H9 (cell line): Measurements from ENCODE around the gene BAIAP2. TPM values are rescaled to one million over a fixed set of nuclear protein-coding genes. Genes with fewer than 3 reads are reported as not detected.

ENCODE experiments used
- DNase-seq: peaks from one replicate; pipeline ENCODE4 v3.0.0-alpha.2; 2017
- H2AFZ ChIP-seq: one replicate; pipeline ENCODE4 v1.6.1; 2013; ENCODE audit warnings: mild to moderate bottlenecking, low read length, control low read depth, moderate library complexity
- H2AK5ac ChIP-seq: 2 replicates; pipeline ENCODE4 v1.6.1; 2013; ENCODE audit warnings: low read length, control low read depth, mixed read lengths; ENCODE audit not compliant: insufficient read length
- H2BK120ac ChIP-seq: one replicate; pipeline ENCODE4 v1.6.1; 2013; ENCODE audit warnings: low read depth, mild to moderate bottlenecking, low read length, control low read depth, inconsistent platforms; ENCODE audit not compliant: poor library complexity, severe bottlenecking
- H2BK12ac ChIP-seq: 2 replicates; pipeline ENCODE4 v1.6.1; 2013; ENCODE audit warnings: low read length, control low read depth, mixed read lengths, low read depth; ENCODE audit not compliant: insufficient read length
- H2BK15ac ChIP-seq: 2 replicates; pipeline ENCODE4 v1.6.1; 2013; ENCODE audit warnings: low read depth, low read length, control low read depth
- H2BK20ac ChIP-seq: one replicate; pipeline ENCODE4 v1.6.1; 2013; ENCODE audit warnings: low read depth, mild to moderate bottlenecking, low read length, control low read depth, inconsistent platforms; ENCODE audit not compliant: poor library complexity, severe bottlenecking
- H2BK5ac ChIP-seq: 2 replicates; pipeline ENCODE4 v1.6.1; 2013; ENCODE audit warnings: low read length, control low read depth, mixed read lengths; ENCODE audit not compliant: insufficient read length
- H3K14ac ChIP-seq: 2 replicates; pipeline ENCODE4 v1.6.1; 2013; ENCODE audit warnings: low read length, control low read depth; ENCODE audit not compliant: insufficient read depth
- H3K18ac ChIP-seq: 2 replicates; pipeline ENCODE4 v1.6.1; 2013; ENCODE audit warnings: low read depth, mild to moderate bottlenecking, mixed read lengths, low read length, control low read depth; ENCODE audit not compliant: insufficient read length
- H3K23ac ChIP-seq: 2 replicates; pipeline ENCODE4 v1.6.1; 2013; ENCODE audit warnings: low read length, control low read depth, mixed read lengths, low read depth; ENCODE audit not compliant: insufficient read length
- H3K23me2 ChIP-seq: 2 replicates; pipeline ENCODE4 v1.6.1; 2013; ENCODE audit warnings: low read depth, mild to moderate bottlenecking, mixed read lengths, low read length, control low read depth; ENCODE audit not compliant: insufficient read length, poor library complexity, severe bottlenecking
- H3K27ac ChIP-seq: 2 replicates; pipeline ENCODE4 v1.5.1; 2013; ENCODE audit warnings: low read length, control low read depth, mixed read lengths, low read depth; ENCODE audit not compliant: insufficient read length
- H3K27me3 ChIP-seq: 2 replicates; pipeline ENCODE4 v1.6.1; 2013; ENCODE audit warnings: low read length, control low read depth, inconsistent platforms; ENCODE audit not compliant: insufficient read depth
- H3K4ac ChIP-seq: 2 replicates; pipeline ENCODE4 v1.6.1; 2013; ENCODE audit warnings: low read depth, mild to moderate bottlenecking, control low read depth, inconsistent platforms, low read length, moderate library complexity
- H3K4me1 ChIP-seq: 2 replicates; pipeline ENCODE4 v1.6.1; 2013; ENCODE audit warnings: low read length, control low read depth, inconsistent platforms; ENCODE audit not compliant: insufficient read depth
- H3K4me2 ChIP-seq: 2 replicates; pipeline ENCODE4 v1.6.1; 2013; ENCODE audit warnings: low read length, control low read depth, mixed read lengths; ENCODE audit not compliant: insufficient read length, insufficient read depth
- H3K56ac ChIP-seq: 2 replicates; pipeline ENCODE4 v1.6.1; 2013; ENCODE audit warnings: low read depth, mild to moderate bottlenecking, mixed read lengths, low read length, control low read depth; ENCODE audit not compliant: insufficient read length
- H3K79me1 ChIP-seq: 2 replicates; pipeline ENCODE4 v1.6.1; 2013; ENCODE audit warnings: low read depth, mild to moderate bottlenecking, moderate library complexity, low read length, control low read depth, inconsistent platforms; ENCODE audit not compliant: insufficient read depth, poor library complexity, severe bottlenecking
- H3K79me2 ChIP-seq: 2 replicates; pipeline ENCODE4 v1.6.1; 2013; ENCODE audit warnings: low read length, control low read depth, inconsistent platforms; ENCODE audit not compliant: insufficient read depth
- H3K9ac ChIP-seq: 2 replicates; pipeline ENCODE4 v1.6.1; 2013; ENCODE audit warnings: low read length, control low read depth, mixed read lengths; ENCODE audit not compliant: insufficient read length; ENCODE audit errors: extremely low read depth
- H3K9me3 ChIP-seq: one replicate; pipeline ENCODE4 v1.6.1; 2013; ENCODE audit warnings: low read depth, low read length, inconsistent platforms; ENCODE audit not compliant: control insufficient read depth
- H3T11ph ChIP-seq: one replicate; pipeline ENCODE4 v1.6.1; 2013; ENCODE audit warnings: mild to moderate bottlenecking, low read length, control low read depth, inconsistent platforms
- H4K20me1 ChIP-seq: one replicate; pipeline ENCODE4 v1.6.1; 2013; ENCODE audit not compliant: control insufficient read depth, insufficient read length, insufficient read depth
- H4K5ac ChIP-seq: 2 replicates; pipeline ENCODE4 v1.6.1; 2013; ENCODE audit warnings: low read depth, mild to moderate bottlenecking, mixed read lengths, low read length, control low read depth; ENCODE audit not compliant: insufficient read length
- H4K8ac ChIP-seq: replicated peaks from 2 replicates; pipeline ENCODE4 v1.6.1; 2013; ENCODE audit warnings: low read length, control low read depth, mixed read lengths, low read depth; ENCODE audit not compliant: insufficient read length
- H4K91ac ChIP-seq: 2 replicates; pipeline ENCODE4 v1.6.1; 2013; ENCODE audit warnings: low read depth, mild to moderate bottlenecking, moderate library complexity, mixed read lengths, low read length, control low read depth; ENCODE audit not compliant: insufficient read length
- H3K27ac Mint-ChIP-seq, 3 experiments: 2 replicates in 2 of 3; 3 replicates in 1 of 3; pipeline ENCODE4 v1.8.0; 2020 to 2021; ENCODE audit warnings: mixed read lengths in 3 of 3, mild to moderate bottlenecking in 1 of 3, moderate library complexity in 1 of 3
- H3K27me3 Mint-ChIP-seq: 2 replicates; pipeline ENCODE4 v1.8.0; 2021; ENCODE audit warnings: low read depth, mild to moderate bottlenecking, moderate library complexity, mixed read lengths
- H3K36me3 Mint-ChIP-seq, 3 experiments: 2 replicates in 2 of 3; 3 replicates in 1 of 3; pipeline ENCODE4 v1.8.0; 2020 to 2021; ENCODE audit warnings: low read depth in 3 of 3, mixed read lengths in 3 of 3; ENCODE audit not compliant: insufficient read depth in 1 of 3
- H3K4me1 Mint-ChIP-seq, 2 experiments: 2 replicates each; pipeline ENCODE4 v1.8.0; 2020; ENCODE audit warnings: mixed read lengths in 2 of 2
- H3K4me3 Mint-ChIP-seq, 2 experiments: 2 replicates in 1 of 2; 3 replicates in 1 of 2; pipeline ENCODE4 v1.8.0; 2020 to 2021; ENCODE audit warnings: mild to moderate bottlenecking in 2 of 2, mixed read lengths in 2 of 2, moderate library complexity in 1 of 2
- H3K9me3 Mint-ChIP-seq, 2 experiments: 2 replicates in 1 of 2; 3 replicates in 1 of 2; pipeline ENCODE4 v1.8.0; 2020; ENCODE audit warnings: mild to moderate bottlenecking in 2 of 2, mixed read lengths in 2 of 2, moderate library complexity in 1 of 2
- CTCF ChIP-seq: fragments of 200-600 bp; sonication (generic); conservative IDR thresholded peaks from 3 replicates; pipeline ENCODE4 v1.8.0; 2021; ENCODE audit warnings: antibody characterized with exemption, mild to moderate bottlenecking
- WGBS: extraction: QIAGEN DNeasy Blood & Tissue Kit; methylation state at CpG from one replicate; pipeline ENCODE4 v1.1.7; 2013; ENCODE audit warnings: missing lambda C conversion rate, low lambda C conversion rate, mixed read lengths; ENCODE audit not compliant: insufficient read length; ENCODE audit errors: extremely low coverage; 5-methylcytosine and 5-hydroxymethylcytosine counted together
- total RNA-seq: library from RNA; stranded (reverse); gene quantifications from 2 replicates; pipeline ENCODE4 v1.2.1, GENCODE V29; 2021

The BAIAP2 gene
- total RNA-seq, 1 experiment from 2014 or later: 27.8 TPM

- no peak overlapping the region for H4K5ac ChIP-seq
- H3K23ac ChIP-seq: no peak overlapping the region
- no peak overlapping the region for H2BK15ac ChIP-seq
- no peak overlapping the region for H3K27ac ChIP-seq
- no peak overlapping the region for H2BK12ac ChIP-seq
- no peak overlapping the region for H3K9ac ChIP-seq
- no peaks in the 10 kb centered on the region for H3K79me2 ChIP-seq
- DNase-seq: no peak
- no peak overlapping the region for H3K18ac ChIP-seq
- peaks cover 4 to 10% of the 10 kb centered on the region in 2 experiments for H3K4me1 Mint-ChIP-seq
- H2AK5ac ChIP-seq: no peak overlapping the region
- H3K4me2 ChIP-seq: no peak overlapping the region
- no peak overlapping the region for H2BK5ac ChIP-seq
- no peaks in the 10 kb centered on the region for H3K27me3 ChIP-seq
- no peak overlapping the region for H2BK20ac ChIP-seq
- no peaks in the 10 kb centered on the region for H3K9me3 ChIP-seq
- H3K4me3 Mint-ChIP-seq: no peak overlapping the region
- H4K8ac ChIP-seq: no peak overlapping the region
- H3K23me2 ChIP-seq: no peaks in the 10 kb centered on the region
- no peak overlapping the region for H3K27ac Mint-ChIP-seq
- no peaks in the 10 kb centered on the region for H3K79me1 ChIP-seq
- no peak overlapping the region for H2AFZ ChIP-seq
- no peaks in the 10 kb centered on the region for H3K36me3 Mint-ChIP-seq
- no peak overlapping the region for H3T11ph ChIP-seq
- H3K4ac ChIP-seq: no peak overlapping the region
- H4K20me1 ChIP-seq: no peaks in the 10 kb centered on the region
- H3K9me3 Mint-ChIP-seq: no peaks in the 10 kb centered on the region
- H4K91ac ChIP-seq: no peak overlapping the region
- no CpG with 5 or more reads among the region's 39 CpGs for WGBS
- no peak overlapping the region for H2BK120ac ChIP-seq
- H3K14ac ChIP-seq: no peak overlapping the region; the same call in 1 of the 2 replicates
- TF ChIP-seq CTCF: no peak
- no peaks in the 10 kb centered on the region for H3K4me1 ChIP-seq
- no peaks in the 10 kb centered on the region; the same call in 1 of the 2 replicates for H3K27me3 Mint-ChIP-seq
- no peak overlapping the region for H3K56ac ChIP-seq
Measured at GRCh38 chr17:81123052-81124048, 88.4 kb downstream of the BAIAP2 start.
